NCI-H128 (cell line): ENCODE results near the gene FOLR2.

Experiments
- DNase-seq: peaks from one replicate; lab custom pipeline; 2025; ENCODE audit not compliant: unreplicated experiment; lab: John Stamatoyannopoulos, UW

FOLR2 gene

GRCh38 chr11:72229925-72230763 is 13.6 kb downstream of the FOLR2 start:
- no peak for DNase-seq

DNA sequence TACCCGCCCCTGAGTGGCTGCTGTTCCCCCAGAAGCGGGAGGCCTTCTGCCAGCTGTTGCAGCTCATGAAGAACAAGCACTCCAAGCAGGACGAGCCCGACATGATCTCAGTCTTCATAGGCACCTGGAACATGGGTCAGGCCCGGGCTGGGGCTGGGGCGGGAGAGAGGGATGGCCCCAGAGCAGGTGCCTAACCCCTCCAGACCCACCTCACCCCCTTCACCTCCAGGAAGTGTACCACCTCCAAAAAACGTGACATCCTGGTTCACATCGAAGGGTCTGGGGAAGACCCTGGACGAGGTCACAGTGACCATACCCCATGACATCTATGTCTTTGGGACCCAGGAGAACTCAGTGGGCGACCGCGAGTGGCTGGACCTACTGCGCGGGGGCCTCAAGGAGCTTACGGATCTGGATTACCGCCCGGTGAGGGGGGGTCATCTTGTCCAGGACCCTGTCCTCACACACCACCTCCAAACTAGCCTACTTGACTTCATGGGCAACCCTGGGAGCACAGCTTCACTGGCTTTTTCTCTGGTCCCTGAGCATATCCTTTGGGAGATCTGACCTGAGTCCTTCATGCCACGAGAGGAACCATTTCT is 14.3 kb downstream of the FOLR2 start:
- DNase-seq = no peak

DNA sequence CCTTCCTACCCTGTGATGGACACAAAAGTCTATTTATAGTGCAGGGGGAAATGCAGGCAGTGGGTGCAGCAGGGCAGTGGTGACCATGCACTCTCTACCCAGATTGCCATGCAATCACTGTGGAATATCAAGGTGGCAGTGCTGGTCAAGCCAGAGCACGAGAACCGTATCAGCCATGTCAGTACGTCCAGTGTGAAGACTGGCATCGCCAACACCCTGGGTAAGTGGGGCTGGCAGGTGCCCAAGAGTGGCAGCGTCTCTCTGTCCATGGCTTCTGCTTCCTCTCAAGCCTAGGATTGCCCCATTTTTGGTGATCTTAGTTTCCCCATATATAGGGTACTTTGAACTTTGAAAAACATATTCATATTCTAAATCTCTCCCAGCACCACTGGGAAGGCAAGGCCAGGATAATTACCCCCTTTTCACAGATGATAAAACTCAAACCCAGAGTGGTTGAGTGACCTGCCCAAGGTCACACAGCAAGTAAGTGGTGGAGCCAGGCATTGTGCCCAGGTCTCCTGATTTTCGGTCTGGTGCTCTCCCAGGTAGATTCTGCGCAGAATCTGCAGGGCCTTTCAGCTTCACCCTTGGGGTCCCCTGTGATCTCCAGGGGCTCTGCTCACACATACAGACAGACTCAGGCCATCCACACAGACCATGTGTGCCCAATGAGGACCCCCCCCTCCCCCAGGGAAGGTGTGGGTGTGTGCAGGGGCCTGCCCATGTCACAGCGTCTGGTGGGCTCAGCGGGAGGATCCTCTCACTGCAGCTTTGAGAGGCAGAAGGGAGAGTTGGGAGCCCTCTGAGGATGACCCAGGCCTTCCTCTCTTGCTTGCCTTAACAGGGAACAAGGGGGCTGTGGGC is 15.0 kb downstream of the FOLR2 start:
- DNase-seq = no peak

- DNase-seq = no peak
These were observed 15.9 kb downstream of the FOLR2 start for GRCh38 chr11:72232260-72233055.

GRCh38 chr11:72233056-72233772 is 16.6 kb downstream of the FOLR2 start:
- DNase-seq = no peak

GRCh38 chr11:72233773-72234513 is 17.3 kb downstream of the FOLR2 start:
- DNase-seq = no peak

DNA sequence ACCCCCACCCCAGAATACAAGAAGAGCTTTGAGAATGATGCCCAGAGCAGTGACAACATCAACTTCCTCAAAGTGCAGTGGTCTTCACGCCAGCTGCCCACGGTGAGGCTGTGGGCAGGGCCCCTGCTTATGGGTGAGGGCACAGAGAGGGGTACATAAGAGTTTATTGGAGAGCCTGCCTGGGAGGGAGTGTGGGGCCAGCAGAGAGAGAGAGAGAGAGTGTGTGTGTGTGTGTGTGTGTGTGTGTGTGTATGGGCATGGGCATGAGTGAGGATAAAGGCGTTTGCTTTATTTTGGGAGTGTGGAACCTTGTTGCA is 17.9 kb downstream of the FOLR2 start:
- DNase-seq = no peak

- DNase-seq = no peak
These were observed 18.3 kb downstream of the FOLR2 start for GRCh38 chr11:72234920-72235319.

DNA sequence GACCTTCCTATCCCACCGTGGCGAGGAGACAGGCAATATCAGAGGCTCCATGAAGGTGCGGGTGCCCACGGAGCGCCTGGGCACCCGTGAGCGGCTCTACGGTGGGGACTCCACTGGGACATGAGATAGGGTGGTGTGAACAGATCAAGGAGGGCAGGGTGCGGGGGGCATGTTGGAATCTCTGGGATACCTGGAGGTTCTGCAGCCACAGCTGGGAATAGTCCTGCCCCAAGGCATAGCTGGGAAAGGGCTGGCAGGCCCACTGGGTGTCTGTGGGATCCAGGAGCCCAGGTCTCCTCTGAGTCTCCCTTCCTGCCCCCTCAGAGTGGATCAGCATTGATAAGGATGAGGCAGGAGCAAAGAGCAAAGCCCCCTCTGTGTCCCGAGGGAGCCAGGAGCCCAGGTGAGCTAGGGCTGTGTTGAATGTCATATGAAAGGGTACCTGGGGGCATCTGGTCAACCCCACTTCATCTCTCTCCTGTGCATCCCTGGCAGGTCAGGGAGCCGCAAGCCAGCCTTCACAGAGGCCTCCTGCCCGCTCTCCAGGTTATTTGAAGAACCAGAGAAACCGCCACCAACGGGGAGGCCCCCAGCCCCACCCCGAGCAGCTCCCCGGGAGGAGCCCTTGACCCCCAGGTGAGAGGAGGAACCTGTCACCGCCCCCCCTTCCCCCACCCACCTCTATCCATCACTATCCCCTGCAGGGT is 18.9 kb downstream of the FOLR2 start:
- DNase-seq = no peak

DNA sequence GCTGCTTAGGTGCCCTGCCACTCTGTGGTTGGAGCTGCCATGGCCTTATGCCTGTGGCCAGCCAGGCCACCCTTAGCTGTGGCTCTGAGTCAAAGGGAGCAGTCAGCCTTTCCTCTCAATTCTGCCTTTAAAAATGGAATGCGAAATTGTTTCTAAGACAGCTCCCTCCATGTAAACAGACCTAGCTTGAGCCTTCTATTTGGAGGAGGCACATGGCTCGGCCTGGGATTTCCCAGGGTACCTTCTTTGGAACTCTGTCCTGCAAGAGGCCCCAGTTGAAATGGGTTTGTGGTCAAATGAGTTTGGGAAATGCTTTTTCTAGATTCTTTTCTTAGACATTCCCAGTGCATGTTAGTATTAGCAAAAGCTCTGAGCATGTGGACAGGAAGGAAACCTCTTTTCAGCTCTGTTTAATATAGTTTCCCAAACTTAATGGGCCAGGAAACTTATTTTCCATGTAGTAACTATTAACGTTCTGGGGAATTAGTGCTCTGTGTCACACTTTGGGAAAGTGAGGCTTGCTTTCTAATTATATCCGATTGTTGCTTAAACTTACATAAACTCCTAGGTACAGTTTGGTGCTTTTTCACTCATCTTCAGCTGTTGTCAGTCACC is 19.6 kb downstream of the FOLR2 start:
- no peak for DNase-seq

GRCh38 chr11:72236774-72237111 is 20.1 kb downstream of the FOLR2 start:
- DNase-seq = no peak

DNA sequence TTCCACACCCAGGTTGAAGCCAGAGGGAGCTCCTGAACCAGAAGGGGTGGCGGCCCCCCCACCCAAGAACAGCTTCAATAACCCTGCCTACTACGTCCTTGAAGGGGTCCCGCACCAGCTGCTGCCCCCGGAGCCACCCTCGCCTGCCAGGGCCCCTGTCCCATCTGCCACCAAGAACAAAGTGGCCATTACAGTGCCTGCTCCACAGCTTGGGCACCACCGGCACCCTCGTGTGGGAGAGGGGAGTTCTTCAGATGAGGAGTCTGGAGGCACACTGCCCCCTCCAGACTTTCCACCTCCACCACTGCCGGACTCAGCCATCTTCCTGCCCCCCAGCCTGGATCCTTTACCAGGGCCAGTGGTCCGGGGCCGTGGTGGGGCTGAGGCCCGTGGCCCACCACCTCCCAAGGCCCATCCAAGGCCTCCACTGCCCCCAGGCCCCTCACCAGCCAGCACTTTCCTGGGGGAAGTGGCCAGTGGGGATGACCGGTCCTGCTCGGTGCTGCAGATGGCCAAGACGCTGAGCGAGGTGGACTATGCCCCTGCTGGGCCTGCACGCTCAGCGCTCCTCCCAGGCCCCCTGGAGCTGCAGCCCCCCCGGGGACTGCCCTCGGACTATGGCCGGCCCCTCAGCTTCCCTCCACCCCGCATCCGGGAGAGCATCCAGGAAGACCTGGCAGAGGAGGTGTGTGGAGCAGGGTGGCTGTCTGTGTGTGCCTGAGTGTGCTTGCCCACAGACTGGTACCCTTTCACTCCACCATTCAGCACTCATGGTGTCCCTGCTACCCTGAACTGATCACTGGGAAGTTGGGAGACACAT is 20.7 kb downstream of the FOLR2 start:
- DNase-seq = no peak

DNA sequence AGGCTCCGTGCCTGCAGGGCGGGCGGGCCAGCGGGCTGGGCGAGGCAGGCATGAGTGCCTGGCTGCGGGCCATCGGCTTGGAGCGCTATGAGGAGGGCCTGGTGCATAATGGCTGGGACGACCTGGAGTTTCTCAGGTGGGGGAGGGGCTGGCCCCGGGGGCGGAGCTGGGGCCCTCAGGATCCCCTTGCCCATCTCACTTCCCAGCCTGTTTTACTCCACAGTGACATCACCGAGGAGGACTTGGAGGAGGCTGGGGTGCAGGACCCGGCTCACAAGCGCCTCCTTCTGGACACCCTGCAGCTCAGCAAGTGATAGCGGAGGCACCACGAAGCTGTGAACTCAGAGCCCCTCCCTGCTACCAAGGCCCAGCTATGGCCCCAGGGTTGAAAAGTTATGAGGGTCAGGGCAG is 21.5 kb downstream of the FOLR2 start:
- DNase-seq = no peak

DNA sequence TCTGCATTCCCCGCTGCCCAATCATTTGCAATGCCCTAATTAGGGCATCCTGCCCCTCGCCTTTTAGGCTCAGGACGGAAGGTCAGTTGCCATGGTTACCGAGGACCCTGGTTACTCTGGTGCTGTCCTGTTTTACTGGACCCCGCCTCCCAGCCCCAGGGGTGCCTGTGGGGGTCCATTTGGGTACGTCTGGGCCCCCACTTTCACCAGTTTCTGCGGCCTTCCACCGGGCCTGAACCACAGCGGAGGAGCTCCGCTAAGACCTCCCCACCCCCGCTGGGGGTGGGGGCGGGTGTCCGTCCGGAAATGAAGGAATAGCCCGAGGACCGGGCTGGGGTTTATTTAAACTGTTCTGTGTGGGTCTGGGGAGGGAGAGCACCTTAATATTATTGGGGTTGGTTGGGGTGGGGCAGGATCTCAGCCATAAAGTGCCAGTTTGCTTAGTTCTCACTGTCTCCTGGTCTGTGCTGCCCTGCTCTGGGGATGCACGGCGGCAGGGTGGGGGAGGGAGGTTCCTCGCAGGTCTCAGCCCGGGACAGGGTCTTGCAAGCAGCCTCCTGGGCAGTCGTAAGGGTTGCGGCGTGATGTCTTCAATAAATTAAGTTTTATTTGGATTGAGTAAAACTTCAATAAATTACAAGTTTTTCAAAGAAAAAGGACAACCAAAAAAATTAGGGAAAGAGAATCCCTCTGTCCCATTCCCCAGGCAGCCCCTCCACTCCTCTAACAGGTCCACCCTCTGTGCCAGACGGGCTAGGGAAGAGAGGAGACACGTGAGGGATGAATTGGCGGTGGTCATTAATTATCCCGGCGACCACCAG is 22.1 kb downstream of the FOLR2 start:
- DNase-seq = no peak

GRCh38 chr11:72239313-72239848 is 22.8 kb downstream of the FOLR2 start:
- no peak for DNase-seq

GRCh38 chr11:72239849-72240460 is 23.4 kb downstream of the FOLR2 start:
- no peak for DNase-seq
